GM19328 (cell line): ENCODE results near the gene WDR47.

Experiments
- ATAC-seq: cut with Tn5 transposase; IDR thresholded peaks from one replicate; pipeline ENCODE4 v1.9.1; 2021; ENCODE audit warnings: mild to moderate bottlenecking, moderate library complexity; ENCODE audit not compliant: unreplicated experiment

The WDR47 gene

DNA sequence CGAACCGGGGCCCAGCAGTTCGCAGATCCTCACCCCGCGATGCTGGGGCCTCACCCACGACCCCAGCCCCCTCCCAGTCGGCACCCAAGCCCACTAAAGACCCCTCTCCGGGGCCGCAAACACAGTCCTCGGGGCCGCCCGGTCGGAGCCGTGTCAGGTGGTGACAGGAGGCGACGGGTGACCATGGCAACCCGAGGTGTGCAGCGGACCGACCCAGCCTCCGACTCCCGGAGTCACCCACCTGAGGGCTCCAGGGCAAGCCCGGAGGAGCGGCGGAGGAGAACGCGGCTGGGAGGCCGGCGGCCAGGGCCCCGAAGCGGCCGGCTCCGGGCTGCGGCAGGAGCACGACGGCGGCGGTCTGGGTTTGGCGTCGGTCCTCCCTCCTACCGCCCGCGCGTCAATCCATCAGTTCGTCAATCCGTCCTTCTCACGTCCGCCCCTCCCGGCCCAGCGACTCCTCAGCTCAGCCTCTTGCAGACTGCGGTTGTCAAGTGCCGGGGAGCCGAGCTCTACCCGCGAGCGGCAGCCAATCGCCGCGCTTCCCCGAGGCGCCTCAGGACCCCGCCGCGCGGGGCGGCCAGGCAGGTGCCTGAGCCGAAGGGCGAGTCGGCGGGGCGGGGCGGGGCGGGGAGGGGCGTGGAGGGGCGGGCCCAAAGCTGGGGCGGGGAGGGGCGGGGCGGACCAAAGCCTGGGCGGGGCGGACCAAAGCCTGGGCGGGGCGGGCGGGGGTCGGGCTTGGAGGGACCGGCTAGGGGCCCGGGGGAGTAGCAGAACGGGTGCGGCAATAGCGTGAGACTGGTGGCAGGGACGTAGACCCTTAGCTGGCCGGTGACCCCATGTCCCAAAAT lies at the start of gene WDR47:
TSS of gene WDR47 (minus strand) at position 482 of the 848 bp plus-strand sequence. CDS start 18,590 bp downstream, outside the sequence.
- peak; percentile 98 for ATAC-seq

GRCh38 chr1:109091078-109091838 lies 49.4 kb upstream of the WDR47 start:
- peak; percentile 54 for ATAC-seq

- peak; percentile 86 for ATAC-seq
Observed at GRCh38 chr1:109090196-109091077, 48.5 kb upstream of the WDR47 start, which contains the start of gene TMEM167B. TSS of gene TMEM167B (plus strand) at chr1:109090764. CDS start at chr1:109090873, 109 bp downstream.

DNA sequence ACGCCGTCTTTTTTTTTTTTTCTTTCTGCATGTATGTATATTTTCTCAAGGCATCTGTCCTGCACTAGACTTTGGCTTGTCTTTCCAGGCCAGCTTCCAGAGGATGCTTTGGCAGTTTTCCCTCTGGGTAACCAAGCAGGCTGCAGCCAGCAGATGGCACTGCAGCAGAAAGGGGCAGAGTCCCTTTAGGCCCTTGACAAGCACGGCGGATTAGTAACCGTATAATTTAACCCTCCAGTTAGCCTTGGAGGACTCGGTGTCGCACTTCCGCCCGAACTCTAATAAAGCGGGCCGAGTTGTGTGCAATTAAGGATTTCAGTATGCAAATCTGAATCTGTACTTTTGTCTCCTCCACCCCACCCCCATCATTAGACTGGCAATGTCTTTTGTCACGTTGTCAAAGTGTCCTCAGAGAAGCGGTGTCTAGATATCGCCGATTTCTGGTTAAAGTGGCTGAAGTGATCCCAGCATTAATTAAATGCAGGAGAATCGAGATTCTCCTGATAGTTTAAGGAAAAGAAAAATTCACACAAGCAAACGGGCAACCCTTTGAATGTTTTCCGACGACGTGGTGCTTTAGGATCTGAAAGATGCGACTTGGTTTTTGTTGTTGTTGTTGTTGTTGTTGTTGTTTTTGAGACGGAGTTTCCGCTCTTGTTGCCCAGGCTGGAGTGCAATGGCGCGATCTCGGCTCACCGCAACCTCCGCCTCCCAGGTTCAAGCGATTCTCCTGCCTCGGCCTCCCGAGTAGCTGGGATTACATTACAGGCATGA lies 47.5 kb upstream of the WDR47 start:
- no peak for ATAC-seq

DNA sequence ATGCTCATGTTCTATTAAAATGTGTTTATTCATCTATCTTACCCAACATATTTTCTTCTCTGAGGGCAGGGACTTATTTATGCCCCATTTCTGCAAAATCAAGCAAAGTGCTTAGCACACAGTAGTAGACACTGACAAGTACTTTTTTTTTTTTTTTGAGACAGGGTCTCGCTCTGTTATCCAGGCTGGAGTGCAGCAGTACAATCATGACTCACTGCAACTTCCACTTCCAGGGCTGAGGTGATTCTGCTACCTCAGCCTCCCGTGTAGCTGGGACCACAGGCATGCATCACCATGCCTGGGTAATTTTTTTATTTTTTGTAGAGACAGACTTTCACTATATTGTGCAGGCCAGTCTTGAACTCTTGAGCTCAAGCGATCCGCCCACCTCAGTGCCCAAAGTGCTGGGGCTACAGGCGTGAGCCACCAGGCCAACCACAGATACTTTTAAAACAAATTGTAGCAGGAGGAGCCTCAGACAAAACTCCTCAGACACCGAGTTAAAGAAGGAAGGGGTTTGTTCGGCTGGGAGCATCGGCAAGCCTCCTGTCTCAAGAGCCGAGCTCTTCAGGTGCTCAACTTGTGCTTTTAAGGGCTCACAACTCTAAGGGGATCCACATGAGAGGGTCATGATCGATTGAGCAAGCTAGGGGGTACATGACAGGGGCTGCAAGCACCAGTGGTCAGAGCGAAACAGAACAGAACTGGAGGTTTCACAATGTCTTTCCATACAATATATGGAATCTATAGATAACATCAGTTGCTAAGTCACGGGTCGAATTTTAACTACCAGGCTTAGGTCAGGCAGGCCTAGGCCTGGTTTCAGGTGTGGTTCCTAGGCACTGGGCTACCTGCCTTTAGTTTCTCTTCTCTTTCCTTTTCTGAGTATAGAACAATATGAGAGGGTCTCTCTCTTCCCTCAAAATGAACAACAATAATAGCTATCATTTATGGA lies 42.9 kb upstream of the WDR47 start:
- no peak for ATAC-seq

DNA sequence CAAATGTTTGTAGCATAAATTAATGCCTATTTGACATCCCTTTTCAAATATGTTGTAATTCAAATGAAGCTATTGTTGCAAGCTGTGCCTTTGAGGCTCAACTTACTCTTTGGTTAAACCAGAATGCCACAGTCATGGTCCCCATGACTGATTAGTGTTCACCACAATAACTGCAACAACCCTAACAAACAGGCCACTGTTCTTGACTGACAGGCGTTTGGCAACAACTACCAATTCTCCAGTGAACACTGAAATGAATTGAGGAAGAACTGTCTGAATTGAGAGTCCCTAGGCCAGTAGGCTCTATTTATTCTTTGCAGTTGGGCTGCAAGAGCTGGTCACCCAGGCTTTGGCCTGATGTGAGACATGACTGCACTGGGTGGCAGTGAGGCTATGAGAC lies 42.0 kb upstream of the WDR47 start:
- no peak for ATAC-seq

GRCh38 chr1:109083501-109083900 lies 41.6 kb upstream of the WDR47 start:
- ATAC-seq = no peak

DNA sequence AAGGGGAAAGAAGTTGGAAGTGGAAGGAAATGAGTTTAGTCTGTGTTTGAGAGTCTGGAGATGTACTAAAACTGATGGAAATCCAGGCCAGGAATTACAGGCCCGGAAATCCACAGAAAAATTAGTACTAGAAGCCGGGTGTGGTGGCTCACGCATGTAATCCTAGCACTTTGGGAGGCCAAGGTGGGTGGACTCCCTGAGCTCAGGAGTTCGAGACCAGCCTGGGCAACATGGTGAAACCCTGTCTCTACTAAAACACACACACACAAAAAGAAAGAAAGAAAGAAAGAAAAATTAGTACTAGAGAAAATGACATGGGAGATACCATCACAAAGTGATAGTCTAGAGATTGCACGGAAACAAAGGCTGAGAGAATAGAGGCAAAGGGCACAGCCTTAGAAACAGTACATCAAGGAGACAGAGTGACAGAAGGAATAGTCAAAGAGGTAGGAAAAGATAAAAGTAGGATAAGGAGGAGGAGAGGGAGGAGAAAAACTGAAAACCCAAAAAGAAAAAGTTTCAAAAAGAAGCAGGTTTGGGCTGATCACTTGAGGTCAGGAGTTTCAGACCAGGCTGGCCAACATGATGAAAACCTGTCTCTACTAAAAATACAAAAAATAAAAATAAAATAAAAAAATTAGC lies 38.7 kb upstream of the WDR47 start:
- ATAC-seq = no peak

- ATAC-seq = no peak
Observed at GRCh38 chr1:109079240-109079622, 37.3 kb upstream of the WDR47 start.

- no peak for ATAC-seq
Observed at GRCh38 chr1:109078317-109078716, 36.4 kb upstream of the WDR47 start.

GRCh38 chr1:109075531-109076490 lies 33.9 kb upstream of the WDR47 start, which contains the start of gene TAF13:
TSS of gene TAF13 (minus strand) at chr1:109076003. CDS start at chr1:109075947, 56 bp downstream.
- peak; percentile 99 for ATAC-seq

GRCh38 chr1:109069294-109069693 lies 27.4 kb upstream of the WDR47 start:
- ATAC-seq = no peak

DNA sequence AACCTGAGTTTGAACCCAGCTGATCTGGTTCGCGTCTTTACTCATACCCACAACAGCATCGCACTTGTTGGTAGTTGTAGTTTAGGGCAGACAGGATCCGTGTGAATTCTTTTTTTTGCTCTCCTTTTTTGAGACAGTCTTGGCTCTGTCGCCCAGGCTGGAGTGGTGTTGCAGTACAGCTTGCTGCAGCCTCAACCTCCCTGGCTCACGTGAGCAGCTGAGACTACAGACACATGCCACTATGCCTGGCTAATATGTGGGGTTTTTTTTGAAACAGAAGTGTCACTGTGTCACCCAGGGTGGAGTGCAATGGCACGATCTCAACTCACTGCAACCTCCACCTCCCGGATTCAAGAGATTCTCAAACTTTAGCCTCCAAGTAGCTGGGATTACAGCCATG lies 26.0 kb upstream of the WDR47 start:
- ATAC-seq = no peak

DNA sequence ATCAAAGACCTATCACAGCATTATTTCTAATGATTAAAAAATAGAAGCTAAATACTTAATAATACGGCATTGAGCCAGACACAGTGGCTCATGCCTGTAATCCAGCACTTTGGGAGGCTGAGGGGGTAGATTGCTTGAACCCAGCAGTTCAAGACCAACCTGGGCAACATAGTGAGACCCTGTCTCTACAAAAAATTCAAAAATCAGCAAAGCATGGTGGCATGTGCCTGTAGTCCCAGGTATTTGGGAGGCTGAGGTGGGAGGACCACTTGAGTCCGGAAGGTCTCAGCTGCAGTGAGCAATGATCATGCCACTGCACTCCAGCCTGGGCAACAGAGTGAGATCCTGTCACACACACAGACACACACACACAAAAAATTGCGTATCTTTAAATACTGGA lies 23.2 kb upstream of the WDR47 start:
- ATAC-seq = no peak

GRCh38 chr1:109061183-109061582 lies 19.3 kb upstream of the WDR47 start:
- no peak for ATAC-seq

DNA sequence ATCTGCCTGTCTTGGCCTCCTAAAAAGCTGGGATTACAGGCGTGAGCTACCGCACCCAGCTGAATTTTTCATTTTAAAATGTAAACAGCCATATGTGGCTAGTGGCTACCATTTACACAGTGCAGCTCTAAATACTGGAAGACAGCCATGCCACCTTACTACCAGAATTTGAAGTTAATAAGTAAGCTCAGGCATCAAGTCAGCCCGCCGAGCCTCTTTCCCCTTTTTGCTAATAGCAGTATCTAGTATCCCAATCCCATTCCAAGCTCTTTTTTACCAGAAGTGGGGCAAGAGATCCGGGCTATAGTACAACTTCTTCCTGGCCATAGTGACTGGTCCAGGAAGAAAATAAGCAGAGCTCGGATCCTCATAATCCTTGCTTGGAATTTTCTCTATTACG lies 18.8 kb upstream of the WDR47 start:
- no peak for ATAC-seq

- no peak for ATAC-seq
Observed at GRCh38 chr1:109059026-109059425, 17.1 kb upstream of the WDR47 start.
